ENCODE data around the gene WBP11. TPM values are rescaled to one million over a fixed set of nuclear protein-coding genes. Genes with fewer than 3 reads are reported as not detected.
"Not testable (repeated sequence)": the region's sequence is repeated elsewhere in the genome, so short reads cannot be mapped to it uniquely, and the experiment has no call there.

WBP11 gene
- total and polyA plus RNA-seq, 2 of the 13 experiments (the other 11 are each of a cell fraction or from before 2014, with no cell fraction given), result 7.6 to 31.0 TPM

GRCh38 chr12:14765398-14765797 is 37.9 kb downstream of the WBP11 start:
- peaks cover 29% of the 10 kb centered on the region for H3K4me1 ChIP-seq (ENCODE audit: insufficient read depth, low read length)
- peaks cover 32% of the 10 kb centered on the region for H3K79me2 ChIP-seq (ENCODE audit: insufficient read depth, low read length)
- FAIRE-seq (no peak), ATAC-seq (no peak), DNase-seq (ENCODE audit: low spot score) (no peak)
- peaks cover 3% of the 10 kb centered on the region; the same call in 1 of the 2 replicates for H4K20me1 ChIP-seq (ENCODE audit: insufficient read depth, low read length)
- ChIA-PET CTCF (ENCODE audit: low intra/inter-chr PET ratio, low total read pairs) (no interaction called here), POLR2A (no interaction called here)
- intact Hi-C loops (cut with micrococcal nuclease; ENCODE audit: unreplicated experiment) (no loop called here), in situ Hi-C loops (cut with HindIII; ENCODE audit: extremely low pct_ligation_motif_present, low pct_unique_long_range_greater_than_20kb) (no loop called here)
- H2AFZ ChIP-seq (ENCODE audit: low read length), result no peak overlapping the region
- no peaks in the 10 kb centered on the region for H3K36me3 ChIP-seq (replicated peaks in 1 of 2; ENCODE audit: control insufficient read depth in 1 of 2, insufficient read depth in 2 of 2, low read length in 2 of 2)
- no TSS peak for BruUV-seq (replicated peaks)
- no peaks in the 10 kb centered on the region; a peak in 1 of 5 replicates for H3K27me3 ChIP-seq (ENCODE audit: control insufficient read depth in 1 of 2, insufficient read depth in 2 of 2, low read length in 2 of 2)
- H3K4me2 ChIP-seq (ENCODE audit: low read depth, low read length), result no peak overlapping the region
- H3K9ac ChIP-seq (ENCODE audit: insufficient read depth, low read depth, low read length), result no peak overlapping the region
- WGBS (ENCODE audit: low lambda C conversion rate), result 89% methylated on average over 2 of the region's 2 CpGs
- no peak for TF ChIP-seq MYNN (CRISPR knock-in tag; IDR thresholded peaks at IDR 0.05; ENCODE audit: low read depth)
- no peak for TF ChIP-seq TGIF2 (CRISPR knock-in tag; IDR thresholded peaks at IDR 0.05)
- TF ChIP-seq PPARG (CRISPR knock-in tag; conservative IDR thresholded peaks at IDR 0.05), result no peak
- TF ChIP-seq CBFB (CRISPR knock-in tag; IDR thresholded peaks at IDR 0.05), result no peak
- TF ChIP-seq HNF4A (CRISPR knock-in tag; IDR thresholded peaks at IDR 0.05), result no peak
- no peak for TF ChIP-seq TMF1 (CRISPR knock-in tag; IDR thresholded peaks at IDR 0.05; ENCODE audit: low read depth)
- no peak for TF ChIP-seq RBM39 (IDR thresholded peaks at IDR 0.05; ENCODE audit: low read depth, low read length, poor library complexity, severe bottlenecking)
- H3K9me3 ChIP-seq (ENCODE audit: low read length), result no peaks in the 10 kb centered on the region
- no peak overlapping the region for H3K4me3 ChIP-seq (replicated peaks in 1 of 3; ENCODE audit: insufficient read depth in 1 of 3, low read depth in 2 of 3, low read length in 3 of 3)
- H3K27ac ChIP-seq (ENCODE audit: extremely low read length, insufficient read depth, low read length), result no peak overlapping the region

- H3K4me3 ChIP-seq (replicated peaks in 1 of 3; ENCODE audit: insufficient read depth in 1 of 3, low read depth in 2 of 3, low read length in 3 of 3); H2AFZ ChIP-seq (ENCODE audit: low read length); H3K9me3 ChIP-seq (ENCODE audit: low read length); DNase-seq (ENCODE audit: low spot score); H3K79me2 ChIP-seq (ENCODE audit: insufficient read depth, low read length); in situ Hi-C loops (cut with HindIII; ENCODE audit: extremely low pct_ligation_motif_present, low pct_unique_long_range_greater_than_20kb); CTCF ChIA-PET (ENCODE audit: low intra/inter-chr PET ratio, low total read pairs); H4K20me1 ChIP-seq (ENCODE audit: insufficient read depth, low read length); intact Hi-C loops (cut with micrococcal nuclease; ENCODE audit: unreplicated experiment); H3K4me2 ChIP-seq (ENCODE audit: low read depth, low read length); H3K36me3 ChIP-seq (replicated peaks in 1 of 2; ENCODE audit: control insufficient read depth in 1 of 2, insufficient read depth in 2 of 2, low read length in 2 of 2); H3K27ac ChIP-seq (ENCODE audit: extremely low read length, insufficient read depth, low read length); H3K27me3 ChIP-seq (ENCODE audit: control insufficient read depth in 1 of 2, insufficient read depth in 2 of 2, low read length in 2 of 2); FAIRE-seq; H3K9ac ChIP-seq (ENCODE audit: insufficient read depth, low read depth, low read length); BruUV-seq (replicated peaks); ATAC-seq: not testable (repeated sequence)
- 86% methylated on average over 6 of the region's 6 CpGs for WGBS (ENCODE audit: low lambda C conversion rate)
- POLR2A ChIA-PET, result interaction anchor here (4.2 kb wide), 1 partner anchor 11 kb away, joined by 26 read pairs; a partner anchor contains a TSS
- H3K4me1 ChIP-seq (ENCODE audit: insufficient read depth, low read length), result peaks cover 10% of the 10 kb centered on the region; the same call in 1 of the 2 replicates
Measured at GRCh38 chr12:14759711-14760280, 43.5 kb downstream of the WBP11 start.
